Thymus (tissue), 11 donors: Measurements from ENCODE around the gene USP21. TPM values are rescaled to one million over a fixed set of nuclear protein-coding genes. Genes with fewer than 3 reads are reported as not detected.

Experiments
- DNase-seq, 9 donors: peaks; one replicate each; pipeline ENCODE4 v3.0.0-alpha.2; 2013; ENCODE audit warnings: low spot score in 9 of 9, low read depth in 6 of 9, missing footprints in 1 of 9
- H3K27ac ChIP-seq, 2 donors: one replicate each; pipeline ENCODE4 v1.5.1; 2013; ENCODE audit warnings: control low read depth in 1 of 2, low read depth in 1 of 2, low read length in 1 of 2, mild to moderate bottlenecking in 1 of 2, moderate library complexity in 1 of 2
- H3K27me3 ChIP-seq, 2 donors: one replicate each; pipeline ENCODE4 v1.5.1; 2013; ENCODE audit warnings: low read length in 1 of 2; ENCODE audit not compliant: control insufficient read depth in 2 of 2, insufficient read depth in 1 of 2
- H3K36me3 ChIP-seq, 2 donors: one replicate each; pipeline ENCODE4 v1.5.1; 2013; ENCODE audit warnings: low read length in 1 of 2, mild to moderate bottlenecking in 1 of 2, moderate library complexity in 1 of 2; ENCODE audit not compliant: control insufficient read depth in 2 of 2, insufficient read depth in 2 of 2
- H3K4me1 ChIP-seq, 2 donors: one replicate each; pipeline ENCODE4 v1.5.1; 2013; ENCODE audit warnings: low read length in 2 of 2; ENCODE audit not compliant: control insufficient read depth in 2 of 2, insufficient read depth in 2 of 2
- H3K4me3 ChIP-seq, 2 donors: one replicate each; pipeline ENCODE4 v1.5.1; 2013; ENCODE audit warnings: low read length in 2 of 2, control low read depth in 1 of 2, mild to moderate bottlenecking in 1 of 2
- H3K9me3 ChIP-seq, 2 donors: one replicate each; pipeline ENCODE4 v1.5.1; 2013; ENCODE audit warnings: low read length in 1 of 2, mild to moderate bottlenecking in 1 of 2; ENCODE audit not compliant: control insufficient read depth in 2 of 2, insufficient read depth in 1 of 2
- WGBS: extraction: QIAGEN DNeasy Blood & Tissue Kit; methylation state at CpG from one replicate; pipeline ENCODE4 v1.1.7; 2013; 5-methylcytosine and 5-hydroxymethylcytosine counted together
- polyA plus RNA-seq: library from polyadenylated mRNA; stranded (reverse); fragments of 200-250 nt; gene quantifications from one replicate; pipeline ENCODE4 v1.2.3, GENCODE V29; 2013
- total RNA-seq: library from RNA; stranded (reverse); fragments of 120-200 nt; gene quantifications from one replicate; pipeline ENCODE4 v1.2.4, GENCODE V29; 2013
- donor health status: healthy.

The USP21 gene
- total and polyA plus RNA-seq, 2 donors: 10.0 to 23.4 TPM

GRCh38 chr1:161153176-161153575 is 6.1 kb upstream of the USP21 start:
- peaks cover 15% of the 10 kb centered on the region in 2 donors for H3K36me3 ChIP-seq
- 23% methylated on average over 9 of the region's 9 CpGs for WGBS
- DNase-seq: no peak
- H3K9me3 ChIP-seq: no peaks in the 10 kb centered on the region
- H3K27me3 ChIP-seq: no peaks in the 10 kb centered on the region
- H3K4me1 ChIP-seq: peaks cover 6 to 15% of the 10 kb centered on the region in 2 donors
- H3K27ac ChIP-seq: peak overlapping the region in 1 of 2 donors; percentile 99
- peak overlapping the region; percentile 56 to 94 for H3K4me3 ChIP-seq

DNA sequence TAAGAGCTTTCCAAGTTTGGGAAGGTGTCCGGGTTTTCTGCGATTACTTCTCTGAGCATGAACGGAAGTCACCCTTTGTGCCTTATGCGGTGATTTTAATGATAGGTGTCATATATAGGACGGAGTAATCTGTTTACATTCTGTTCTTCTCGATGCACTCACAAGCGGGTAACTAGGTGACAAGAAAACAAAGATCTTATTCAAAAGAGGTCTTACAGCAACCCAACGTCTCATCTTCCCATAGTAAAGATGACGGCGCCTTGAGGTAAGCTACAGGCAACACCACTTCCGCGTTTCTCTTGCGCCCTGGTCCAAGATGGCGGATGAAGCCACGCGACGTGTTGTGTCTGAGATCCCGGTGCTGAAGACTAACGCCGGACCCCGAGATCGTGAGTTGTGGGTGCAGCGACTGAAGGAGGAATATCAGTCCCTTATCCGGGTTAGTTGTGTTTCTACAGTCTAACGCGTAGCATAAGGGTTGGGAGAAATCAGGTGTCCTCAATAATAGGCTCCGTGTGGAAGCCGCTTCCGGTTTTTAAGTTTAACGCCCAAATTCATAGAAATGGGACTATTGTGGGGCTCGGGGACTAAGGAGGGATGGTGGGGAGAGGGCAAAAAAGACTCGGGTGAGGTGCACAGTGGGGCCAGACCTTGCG is 5.5 kb upstream of the USP21 start, which contains the start of gene UFC1:
Gene UFC1, plus strand, starts transcription at position 297 of the 656 bp plus-strand sequence. Its CDS starts 20 bp downstream, at position 317.
- DNase-seq: peak; percentile 79 to 95 (median 85)
- under 1% methylated on average over 33 of the region's 33 CpGs for WGBS
- peak within 1 kb of the TSS; percentile 56 to 94 for H3K4me3 ChIP-seq
- H3K36me3 ChIP-seq: peaks cover 18 to 21% of the 10 kb centered on the region in 2 donors
- H3K27me3 ChIP-seq: no peaks in the 10 kb centered on the region
- no peaks in the 10 kb centered on the region for H3K9me3 ChIP-seq
- H3K27ac ChIP-seq: peak within 1 kb of the TSS; percentile 88 to 99
- peaks cover 6 to 20% of the 10 kb centered on the region in 2 donors for H3K4me1 ChIP-seq

DNA sequence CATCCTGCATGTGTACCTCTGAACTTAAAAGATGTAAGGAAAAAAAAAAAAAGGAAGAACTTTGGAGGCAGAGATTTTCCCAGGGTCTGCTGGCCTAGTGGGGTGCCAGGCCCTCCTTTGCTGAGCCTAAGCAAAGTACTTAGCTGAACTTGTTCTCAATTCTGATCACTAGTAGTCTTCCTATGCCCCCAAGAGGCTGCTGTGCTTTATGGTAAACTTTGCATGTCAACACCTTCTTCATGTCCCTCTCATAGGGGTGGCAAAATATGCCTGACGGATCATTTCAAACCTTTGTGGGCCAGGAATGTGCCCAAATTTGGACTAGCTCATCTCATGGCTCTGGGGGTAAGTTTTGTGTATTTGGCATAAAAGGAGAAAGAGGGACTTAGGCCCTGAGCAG is 1.4 kb upstream of the USP21 start:
- Histone ChIP-seq H3K4me3 (no peak overlapping the region), H3K9me3 (no peaks in the 10 kb centered on the region), H3K27me3 (no peaks in the 10 kb centered on the region), H3K36me3 (peaks cover 35 to 36% of the 10 kb centered on the region in 2 donors), H3K27ac (no peak overlapping the region), H3K4me1 (peaks cover 13 to 33% of the 10 kb centered on the region in 2 donors)
- WGBS: 97% methylated on average over 1 of the region's 1 CpG
- DNase-seq: no peak

- no peaks in the 10 kb centered on the region for H3K9me3 ChIP-seq
- whole genome bisulfite sequencing: 77% methylated on average over 9 of the region's 9 CpGs
- peak overlapping the region in 1 of 2 donors; percentile 99 for H3K4me3 ChIP-seq
- peak overlapping the region in 1 of 2 donors; percentile 33 for H3K27ac ChIP-seq
- peaks cover 36 to 41% of the 10 kb centered on the region in 2 donors for H3K36me3 ChIP-seq
- no peak for DNase-seq
- H3K27me3 ChIP-seq: no peaks in the 10 kb centered on the region
- peaks cover 13 to 29% of the 10 kb centered on the region in 2 donors for H3K4me1 ChIP-seq
Measured at GRCh38 chr1:161158316-161159010, 837 bp upstream of the USP21 start.

DNA sequence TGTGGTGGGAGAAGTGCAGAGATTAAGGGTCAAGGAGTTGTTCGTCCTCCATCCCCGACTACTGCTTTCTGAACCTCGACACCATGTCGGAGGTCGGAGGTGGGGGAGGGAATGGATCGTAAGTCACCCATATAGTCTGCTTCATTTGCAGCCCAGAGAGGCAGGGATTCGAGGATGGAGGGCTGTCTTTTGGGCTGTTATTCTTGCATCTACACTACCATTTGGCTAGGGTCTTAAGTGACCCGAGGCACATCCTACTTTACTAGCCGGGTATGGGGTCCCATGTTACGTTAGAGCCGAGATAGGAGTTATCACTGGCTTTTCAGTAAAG is 578 bp downstream of the USP21 start:
- no peak for DNase-seq
- H3K4me3 ChIP-seq: peak overlapping the region; percentile 93 to 99
- 19% methylated on average over 11 of the region's 11 CpGs for WGBS
- peaks cover 45 to 48% of the 10 kb centered on the region in 2 donors for H3K36me3 ChIP-seq
- peaks cover 9 to 22% of the 10 kb centered on the region in 2 donors for H3K4me1 ChIP-seq
- no peaks in the 10 kb centered on the region for H3K9me3 ChIP-seq
- H3K27ac ChIP-seq: peak overlapping the region in 1 of 2 donors; percentile 84
- no peaks in the 10 kb centered on the region for H3K27me3 ChIP-seq

- Histone ChIP-seq H3K9me3 (no peaks in the 10 kb centered on the region), H3K4me3 (no peak overlapping the region), H3K36me3 (peaks cover 47 to 50% of the 10 kb centered on the region in 2 donors), H3K27me3 (no peaks in the 10 kb centered on the region), H3K4me1 (peaks cover 12 to 27% of the 10 kb centered on the region in 2 donors), H3K27ac (no peak overlapping the region)
- no peak for DNase-seq
- WGBS: 97% methylated on average over 22 of the region's 22 CpGs
Measured at GRCh38 chr1:161160671-161161145, 1.4 kb downstream of the USP21 start.

DNA sequence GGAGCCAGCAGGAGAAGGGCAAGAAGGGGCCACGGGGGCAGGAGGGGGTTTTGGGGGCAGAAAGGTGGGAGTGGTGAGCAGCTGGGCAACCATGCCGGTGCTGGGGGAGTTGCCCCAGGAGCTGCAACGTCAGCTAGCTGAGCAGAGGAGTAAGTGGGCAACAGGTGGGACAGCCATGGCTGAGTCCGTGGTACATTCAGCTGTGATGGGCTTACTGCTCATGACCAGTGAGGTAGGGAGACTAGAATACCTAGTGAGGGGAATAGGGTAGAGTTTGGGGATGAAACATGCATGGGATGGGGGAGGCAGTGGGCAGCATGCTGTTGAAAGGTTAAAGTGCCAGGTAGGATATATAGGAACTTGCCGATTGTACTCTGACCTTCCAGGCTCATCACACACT is 2.4 kb downstream of the USP21 start:
- DNase-seq: no peak
- Histone ChIP-seq H3K4me3 (no peak overlapping the region), H3K4me1 (peaks cover 13 to 32% of the 10 kb centered on the region in 2 donors), H3K36me3 (peaks cover 45 to 50% of the 10 kb centered on the region in 2 donors), H3K27ac (no peak overlapping the region), H3K27me3 (no peaks in the 10 kb centered on the region), H3K9me3 (no peaks in the 10 kb centered on the region)
- WGBS: 98% methylated on average over 5 of the region's 5 CpGs

DNA sequence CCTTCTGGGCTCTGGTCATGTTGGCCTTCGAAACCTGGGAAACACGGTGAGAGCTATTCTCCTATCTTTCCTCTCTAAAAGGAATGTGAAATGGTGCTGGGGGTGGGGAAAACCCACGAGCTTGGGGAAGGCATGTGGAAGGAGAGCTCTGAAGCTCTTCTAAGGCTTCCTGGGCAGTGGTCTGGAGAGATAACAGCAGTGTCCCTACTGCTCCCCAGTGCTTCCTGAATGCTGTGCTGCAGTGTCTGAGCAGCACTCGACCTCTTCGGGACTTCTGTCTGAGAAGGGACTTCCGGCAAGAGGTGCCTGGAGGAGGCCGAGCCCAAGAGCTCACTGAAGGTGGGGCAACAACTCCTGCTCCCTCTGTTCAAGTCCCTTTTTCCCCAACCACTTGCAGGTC is 2.8 kb downstream of the USP21 start:
- no peaks in the 10 kb centered on the region for H3K9me3 ChIP-seq
- no peaks in the 10 kb centered on the region for H3K27me3 ChIP-seq
- no peak overlapping the region for H3K4me3 ChIP-seq
- no peak for DNase-seq
- H3K27ac ChIP-seq: no peak overlapping the region
- H3K36me3 ChIP-seq: peaks cover 42 to 46% of the 10 kb centered on the region in 2 donors
- 95% methylated on average over 7 of the region's 7 CpGs for WGBS
- H3K4me1 ChIP-seq: peaks cover 17 to 36% of the 10 kb centered on the region in 2 donors

DNA sequence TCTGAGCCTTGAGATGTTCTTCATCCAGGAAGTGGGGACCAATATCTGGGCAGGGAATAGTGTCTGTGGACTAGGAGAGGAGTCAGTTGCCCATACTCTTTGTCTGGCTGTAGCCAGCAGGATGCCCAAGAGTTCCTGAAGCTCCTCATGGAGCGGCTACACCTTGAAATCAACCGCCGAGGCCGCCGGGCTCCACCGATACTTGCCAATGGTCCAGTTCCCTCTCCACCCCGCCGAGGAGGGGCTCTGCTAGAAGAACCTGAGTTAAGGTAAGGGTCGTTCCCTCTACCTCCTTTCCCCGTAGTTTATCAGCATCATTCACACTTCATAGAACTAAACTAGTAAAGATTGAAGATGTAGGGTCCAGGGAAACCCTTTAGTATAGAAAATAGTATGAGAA is 3.5 kb downstream of the USP21 start:
- no peak for DNase-seq
- H3K27me3 ChIP-seq: no peaks in the 10 kb centered on the region
- H3K36me3 ChIP-seq: peaks cover 39% of the 10 kb centered on the region in 2 donors

More for the DNA sequence above, 3.5 kb downstream of the USP21 start:
- Histone ChIP-seq H3K4me3 (no peak overlapping the region), H3K4me1 (peaks cover 20 to 39% of the 10 kb centered on the region in 2 donors), H3K27ac (no peak overlapping the region), H3K9me3 (no peaks in the 10 kb centered on the region)
- 97% methylated on average over 10 of the region's 10 CpGs for WGBS
